ENCODE data around the gene CCP110. TPM values are rescaled to one million over a fixed set of nuclear protein-coding genes. Genes with fewer than 3 reads are reported as not detected.
A peak's percentile ranks its signal among the peaks of the same experiment; 100 is the strongest.

CCP110 gene
- total RNA-seq, 1 donor from 2014 or later, result 14.7 TPM

- H3K9me3 ChIP-seq (ENCODE audit: insufficient read depth, low read depth, low read length), result no peaks in the 10 kb centered on the region
- FAIRE-seq, result no peak
- H3K9ac ChIP-seq (ENCODE audit: low read length), result peak overlapping the region; percentile 86
- H3K4me2 ChIP-seq (ENCODE audit: low read length), result peak overlapping the region; percentile 92
- H3K4me1 Mint-ChIP-seq (ENCODE audit: low read depth, unreplicated experiment), result peaks cover 7% of the 10 kb centered on the region
- no peaks in the 10 kb centered on the region for H3K36me3 ChIP-seq (ENCODE audit: insufficient read depth, low read length)
- peaks cover 10% of the 10 kb centered on the region for H4K20me1 ChIP-seq (ENCODE audit: insufficient read depth, low read length)
- no peak for TF ChIP-seq CTCF (IDR thresholded peaks at IDR 0.05; ENCODE audit: insufficient read depth, low read depth, low read length)
- TF ChIP-seq EZH2 (IDR thresholded peaks at IDR 0.05; ENCODE audit: insufficient read depth, low read length), result no peak
- H3K4me3 Mint-ChIP-seq (ENCODE audit: unreplicated experiment), result peak overlapping the region; percentile 100
- peak overlapping the region; percentile 94 for H2AFZ ChIP-seq (ENCODE audit: low read depth, low read length)
- peaks cover 8% of the 10 kb centered on the region for H3K36me3 Mint-ChIP-seq (ENCODE audit: low read depth, unreplicated experiment)
- H3K9me3 Mint-ChIP-seq (ENCODE audit: unreplicated experiment), result no peaks in the 10 kb centered on the region
- peak overlapping the region; percentile 90 for H3K4me3 ChIP-seq (ENCODE audit: insufficient read depth, low read depth, low read length)
- no peak overlapping the region for H3K27ac ChIP-seq (ENCODE audit: low read depth, low read length)
- no peak overlapping the region for H3K27ac Mint-ChIP-seq (ENCODE audit: unreplicated experiment)
- peaks cover 30% of the 10 kb centered on the region for H3K79me2 ChIP-seq (ENCODE audit: insufficient read depth, low read length)
- peaks cover 6% of the 10 kb centered on the region for H3K4me1 ChIP-seq (ENCODE audit: insufficient read depth, low read length)
- no peaks in the 10 kb centered on the region for H3K27me3 ChIP-seq (ENCODE audit: insufficient read depth, low read length)
- no peak for DNase-seq (ENCODE audit: low read depth)
- H3K27me3 Mint-ChIP-seq (ENCODE audit: low read depth, unreplicated experiment), result no peaks in the 10 kb centered on the region
These were observed 1.6 kb downstream of the CCP110 start for GRCh38 chr16:19525385-19525723.

GRCh38 chr16:19527161-19527560 lies 3.4 kb downstream of the CCP110 start:
- no peaks in the 10 kb centered on the region for H4K20me1 ChIP-seq (ENCODE audit: insufficient read depth, low read length)
- H3K36me3 Mint-ChIP-seq (ENCODE audit: low read depth, unreplicated experiment), result peaks cover 8% of the 10 kb centered on the region
- peaks cover 7% of the 10 kb centered on the region for H3K4me1 Mint-ChIP-seq (ENCODE audit: low read depth, unreplicated experiment)
- H3K4me3 ChIP-seq (ENCODE audit: insufficient read depth, low read depth, low read length), result no peak overlapping the region
- TF ChIP-seq CTCF (IDR thresholded peaks at IDR 0.05; ENCODE audit: insufficient read depth, low read depth, low read length), result no peak
- no peak for TF ChIP-seq EZH2 (IDR thresholded peaks at IDR 0.05; ENCODE audit: insufficient read depth, low read length)
- peaks cover 24% of the 10 kb centered on the region for H3K79me2 ChIP-seq (ENCODE audit: insufficient read depth, low read length)
- H3K9ac ChIP-seq (ENCODE audit: low read length), result no peak overlapping the region
- no peak overlapping the region for H3K4me2 ChIP-seq (ENCODE audit: low read length)
- no peak overlapping the region for H3K27ac Mint-ChIP-seq (ENCODE audit: unreplicated experiment)
- H2AFZ ChIP-seq (ENCODE audit: low read depth, low read length), result no peak overlapping the region
- H3K4me1 ChIP-seq (ENCODE audit: insufficient read depth, low read length), result no peaks in the 10 kb centered on the region
- DNase-seq (ENCODE audit: low read depth), result no peak
- no peaks in the 10 kb centered on the region for H3K9me3 ChIP-seq (ENCODE audit: insufficient read depth, low read depth, low read length)
- no peaks in the 10 kb centered on the region for H3K27me3 Mint-ChIP-seq (ENCODE audit: low read depth, unreplicated experiment)
- H3K9me3 Mint-ChIP-seq (ENCODE audit: unreplicated experiment), result no peaks in the 10 kb centered on the region
- H3K27me3 ChIP-seq (ENCODE audit: insufficient read depth, low read length), result no peaks in the 10 kb centered on the region
- no peak for FAIRE-seq
- H3K27ac ChIP-seq (ENCODE audit: low read depth, low read length), result no peak overlapping the region
- H3K36me3 ChIP-seq (ENCODE audit: insufficient read depth, low read length), result no peaks in the 10 kb centered on the region
- no peak overlapping the region for H3K4me3 Mint-ChIP-seq (ENCODE audit: unreplicated experiment)

GRCh38 chr16:19528666-19529065 lies 4.9 kb downstream of the CCP110 start:
- Histone ChIP-seq H3K27me3 (ENCODE audit: insufficient read depth, low read length) (no peaks in the 10 kb centered on the region), H3K36me3 (ENCODE audit: insufficient read depth, low read length) (no peaks in the 10 kb centered on the region), H3K9me3 (ENCODE audit: insufficient read depth, low read depth, low read length) (no peaks in the 10 kb centered on the region), H3K27ac (ENCODE audit: low read depth, low read length) (no peak overlapping the region), H3K4me2 (ENCODE audit: low read length) (no peak overlapping the region), H4K20me1 (ENCODE audit: insufficient read depth, low read length) (no peaks in the 10 kb centered on the region), H3K4me3 (ENCODE audit: insufficient read depth, low read depth, low read length) (no peak overlapping the region), H3K9ac (ENCODE audit: low read length) (no peak overlapping the region), H2AFZ (ENCODE audit: low read depth, low read length) (no peak overlapping the region), H3K79me2 (ENCODE audit: insufficient read depth, low read length) (peaks cover 24% of the 10 kb centered on the region), H3K4me1 (ENCODE audit: insufficient read depth, low read length) (no peaks in the 10 kb centered on the region)
- peaks cover 8% of the 10 kb centered on the region for H3K36me3 Mint-ChIP-seq (ENCODE audit: low read depth, unreplicated experiment)
- H3K9me3 Mint-ChIP-seq (ENCODE audit: unreplicated experiment), result no peaks in the 10 kb centered on the region
- FAIRE-seq (no peak), DNase-seq (ENCODE audit: low read depth) (no peak)
- TF ChIP-seq EZH2 (IDR thresholded peaks at IDR 0.05; ENCODE audit: insufficient read depth, low read length), result no peak
- TF ChIP-seq CTCF (IDR thresholded peaks at IDR 0.05; ENCODE audit: insufficient read depth, low read depth, low read length), result no peak
- peaks cover 8% of the 10 kb centered on the region for H3K4me1 Mint-ChIP-seq (ENCODE audit: low read depth, unreplicated experiment)
- H3K4me3 Mint-ChIP-seq (ENCODE audit: unreplicated experiment), result no peak overlapping the region
- no peak overlapping the region for H3K27ac Mint-ChIP-seq (ENCODE audit: unreplicated experiment)
- no peaks in the 10 kb centered on the region for H3K27me3 Mint-ChIP-seq (ENCODE audit: low read depth, unreplicated experiment)
